AML-193 (cell line): ENCODE results near the gene SYTL1.
A peak's percentile ranks its signal among the peaks of the same experiment; 100 is the strongest.
"Not testable (repeated sequence)": the region's sequence is repeated elsewhere in the genome, so short reads cannot be mapped to it uniquely, and the experiment has no call there.

Experiments used
- DNase-seq, 2 experiments: peaks; one replicate each; lab custom pipeline; 2025; lab: John Stamatoyannopoulos, UW

The SYTL1 gene

DNA sequence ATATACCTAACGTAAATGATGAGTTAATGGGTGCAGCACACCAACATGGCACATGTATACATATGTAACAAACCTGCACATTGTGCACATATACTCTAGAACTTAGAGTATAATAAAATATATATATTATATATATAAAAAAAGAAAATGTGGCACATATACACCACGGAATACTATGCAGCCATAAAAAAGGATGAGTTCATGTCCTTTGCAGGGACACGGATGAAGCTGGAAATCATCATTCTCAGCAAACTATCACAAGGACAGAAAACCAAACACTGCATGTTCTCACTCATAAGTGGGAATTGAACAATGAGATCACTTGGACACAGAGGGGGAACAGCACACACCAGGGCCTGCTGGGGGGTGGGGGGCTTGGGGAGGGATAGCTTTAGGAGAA is 43.0 kb downstream of the SYTL1 start:
- DNase-seq = not testable (repeated sequence)

DNA sequence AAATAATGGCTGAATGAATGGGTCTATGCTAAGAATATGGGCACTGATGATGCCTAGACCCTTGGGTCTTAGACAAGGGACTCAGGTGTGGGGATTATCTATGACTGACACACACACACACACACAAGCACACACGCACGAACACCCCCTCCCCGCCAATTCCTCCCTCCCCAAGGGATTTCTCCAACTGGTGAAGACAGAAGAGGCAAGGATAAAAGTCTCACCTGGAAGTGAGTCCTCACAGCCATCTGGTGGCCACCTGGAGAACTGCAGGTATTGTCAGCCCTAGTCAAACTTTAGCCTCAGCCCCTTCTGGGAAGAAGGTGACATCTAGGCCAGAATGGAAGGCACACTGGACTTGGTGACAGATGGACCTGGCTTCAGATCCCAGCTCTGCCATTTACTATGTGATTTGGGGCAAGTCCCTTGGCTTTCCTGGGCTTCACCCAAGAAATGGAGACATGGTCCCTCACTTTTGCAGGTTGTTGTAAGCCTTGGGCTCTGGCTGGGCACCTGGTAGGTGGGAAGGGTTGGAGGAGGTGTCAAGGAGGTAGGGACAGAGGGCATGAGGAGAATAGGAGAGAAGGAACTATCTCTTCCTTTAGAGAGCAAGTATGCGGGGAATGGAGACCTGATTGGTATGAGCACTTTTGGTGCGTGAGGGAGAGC is 46.6 kb downstream of the SYTL1 start:
- DNase-seq = peak; percentile 32 to 38

DNA sequence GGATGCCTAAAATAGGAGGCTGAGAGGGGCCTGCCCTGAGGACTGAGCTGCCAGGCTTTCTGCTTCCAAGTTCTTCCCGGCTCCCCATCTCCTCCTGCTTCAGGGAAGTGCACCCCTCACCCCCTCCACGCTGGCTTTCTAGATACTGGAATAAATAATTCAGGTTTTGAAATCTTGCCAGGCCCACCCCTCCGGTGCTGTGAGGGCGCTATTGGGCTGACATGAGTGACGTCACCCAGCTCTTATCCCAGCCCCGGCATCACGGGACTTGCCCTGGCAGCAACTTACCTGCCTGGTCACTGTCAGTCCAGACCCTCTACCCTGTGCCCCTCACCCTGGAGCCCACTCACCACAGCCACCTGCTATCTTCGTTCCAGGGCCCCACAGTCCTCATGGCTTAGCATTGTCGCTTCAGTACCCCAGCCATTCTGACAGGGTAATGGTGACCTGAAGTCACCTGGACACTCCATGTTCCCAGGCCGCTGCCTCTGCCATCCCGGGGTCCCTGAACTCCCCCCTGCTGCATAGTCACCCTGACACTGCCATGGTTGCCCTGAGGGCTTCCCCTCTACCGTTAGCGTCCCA is 49.8 kb downstream of the SYTL1 start:
- no peak for DNase-seq

- peak; percentile 77 to 88 for DNase-seq
These were observed 50.4 kb downstream of the SYTL1 start, which contains the start of gene GPR3 for GRCh38 chr1:27392096-27392777. Gene GPR3 (plus strand): TSS chr1:27392622. CDS start chr1:27393799, 1,177 bp downstream.

DNA sequence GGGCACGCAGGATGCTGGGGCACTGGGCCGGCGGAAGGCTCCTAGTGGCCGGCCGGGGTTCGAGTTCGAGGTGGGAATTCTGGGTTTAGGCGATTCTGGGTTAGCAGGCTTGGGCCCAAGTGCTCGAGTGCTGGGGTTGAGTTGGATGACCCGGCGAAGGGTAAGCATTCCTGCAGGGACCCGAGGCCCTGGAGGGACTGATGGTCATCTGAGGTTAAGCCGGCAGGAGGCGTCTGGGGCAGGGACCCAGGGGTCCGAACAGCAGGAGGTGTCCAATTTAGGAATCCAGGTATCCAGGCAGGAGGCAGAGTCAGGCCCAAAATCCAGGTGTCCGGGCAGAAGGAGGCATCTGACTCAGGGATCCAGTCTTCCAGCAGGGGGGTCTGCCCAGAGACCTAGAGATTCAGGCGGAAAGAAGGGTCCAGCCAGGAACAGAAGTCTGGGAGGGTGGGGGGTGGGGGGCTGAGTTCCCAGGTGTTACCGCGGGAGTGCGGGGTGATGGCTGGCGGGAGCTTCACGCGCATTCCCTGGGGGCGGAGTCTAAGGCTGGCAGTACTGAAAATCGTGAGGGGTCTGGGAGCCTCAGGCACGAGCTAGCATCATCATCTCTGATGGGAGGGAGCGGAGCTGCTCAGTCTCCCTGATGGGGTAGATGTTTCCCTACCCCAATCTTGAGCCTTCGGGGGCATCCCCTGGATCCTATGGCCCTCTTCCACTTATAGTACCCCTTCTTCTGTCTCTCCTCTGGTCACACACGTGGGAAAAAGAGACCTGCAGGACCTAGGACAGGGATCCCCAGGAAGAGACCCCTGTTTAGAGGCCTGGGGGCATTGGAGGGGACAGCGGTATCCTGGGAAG is 51.2 kb downstream of the SYTL1 start:
- no peak for DNase-seq

- no peak for DNase-seq
These were observed 51.9 kb downstream of the SYTL1 start for GRCh38 chr1:27393641-27394281.

DNA sequence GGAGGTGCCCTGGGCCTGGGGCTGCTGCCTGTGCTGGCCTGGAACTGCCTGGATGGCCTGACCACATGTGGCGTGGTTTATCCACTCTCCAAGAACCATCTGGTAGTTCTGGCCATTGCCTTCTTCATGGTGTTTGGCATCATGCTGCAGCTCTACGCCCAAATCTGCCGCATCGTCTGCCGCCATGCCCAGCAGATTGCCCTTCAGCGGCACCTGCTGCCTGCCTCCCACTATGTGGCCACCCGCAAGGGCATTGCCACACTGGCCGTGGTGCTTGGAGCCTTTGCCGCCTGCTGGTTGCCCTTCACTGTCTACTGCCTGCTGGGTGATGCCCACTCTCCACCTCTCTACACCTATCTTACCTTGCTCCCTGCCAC is 52.4 kb downstream of the SYTL1 start:
- DNase-seq = no peak

DNA sequence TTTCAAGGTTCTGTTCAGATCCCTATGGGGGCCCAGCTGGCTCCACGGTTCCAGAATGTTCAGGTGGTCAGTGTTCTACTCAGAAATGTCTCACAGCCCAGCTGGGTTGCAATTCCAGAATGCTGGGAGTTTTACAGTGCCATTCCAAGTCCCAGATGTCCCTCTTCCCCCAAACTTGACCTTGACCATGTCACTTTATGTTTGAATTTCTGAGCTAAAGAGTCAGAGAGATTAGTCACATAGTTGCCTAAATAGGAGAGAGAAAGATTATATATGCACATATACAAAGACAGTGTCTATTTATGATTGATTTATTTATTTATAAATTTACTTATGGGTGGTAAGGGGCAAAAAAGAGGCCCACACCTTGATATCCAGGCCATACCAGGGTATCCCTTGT is 53.1 kb downstream of the SYTL1 start:
- DNase-seq = no peak

DNA sequence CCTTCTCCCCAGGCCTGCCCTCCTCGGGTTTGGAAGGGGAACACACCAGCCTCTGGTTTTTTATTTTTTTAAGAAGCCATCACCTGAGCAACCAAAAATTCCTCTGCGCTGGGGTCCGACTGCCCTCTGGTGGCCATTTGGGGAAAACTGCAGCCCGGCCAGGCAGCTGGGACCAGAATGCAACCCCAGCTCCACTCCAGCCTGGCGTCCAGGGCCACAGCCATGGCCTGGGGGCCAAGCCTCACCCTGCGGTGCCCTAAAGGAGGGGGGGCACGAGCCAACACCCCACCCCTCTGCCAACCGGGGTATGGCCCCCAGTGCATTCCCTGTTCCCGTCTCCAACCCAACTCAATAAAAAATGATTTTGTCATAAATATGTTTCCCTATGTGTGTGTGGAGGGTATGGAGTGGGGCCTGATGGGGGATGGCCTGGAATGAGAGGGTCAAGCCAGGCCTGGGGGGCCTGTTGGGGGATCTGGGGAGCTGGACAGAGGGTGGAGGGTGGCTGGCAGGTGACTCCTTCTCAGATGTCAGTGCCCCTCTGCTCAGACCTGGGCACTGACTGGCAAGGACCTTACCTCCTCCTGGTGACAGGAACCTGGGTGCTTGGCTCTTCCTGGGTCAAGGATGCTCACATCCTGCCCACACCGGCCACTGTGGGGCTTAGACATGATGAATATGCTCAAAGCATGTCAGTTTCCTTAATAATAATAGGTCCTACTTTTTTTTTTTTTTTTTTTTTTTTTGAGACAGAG is 53.8 kb downstream of the SYTL1 start:
- peak; percentile 62 to 85 for DNase-seq

GRCh38 chr1:27397110-27397509 is 55.3 kb downstream of the SYTL1 start:
- DNase-seq = no peak

DNA sequence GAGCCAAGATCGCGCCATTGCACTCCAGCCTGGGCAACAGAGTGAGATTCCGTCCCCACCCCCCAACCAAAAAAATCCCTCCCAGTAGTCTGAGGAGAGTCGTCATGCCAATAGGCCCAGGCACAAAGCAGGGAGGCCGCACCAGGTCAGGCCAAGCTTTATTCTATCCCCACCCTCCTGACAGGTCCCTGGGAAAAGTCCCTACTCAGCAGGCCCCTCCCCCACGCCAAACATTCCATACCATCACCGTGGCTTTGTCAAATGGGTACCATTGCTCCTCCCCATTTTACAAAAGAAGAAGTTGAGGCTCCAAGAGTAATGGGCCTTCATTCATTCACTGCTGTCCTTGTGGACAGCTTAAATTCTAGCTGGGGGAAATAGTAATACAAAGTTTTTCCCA is 55.9 kb downstream of the SYTL1 start:
- DNase-seq = no peak

DNA sequence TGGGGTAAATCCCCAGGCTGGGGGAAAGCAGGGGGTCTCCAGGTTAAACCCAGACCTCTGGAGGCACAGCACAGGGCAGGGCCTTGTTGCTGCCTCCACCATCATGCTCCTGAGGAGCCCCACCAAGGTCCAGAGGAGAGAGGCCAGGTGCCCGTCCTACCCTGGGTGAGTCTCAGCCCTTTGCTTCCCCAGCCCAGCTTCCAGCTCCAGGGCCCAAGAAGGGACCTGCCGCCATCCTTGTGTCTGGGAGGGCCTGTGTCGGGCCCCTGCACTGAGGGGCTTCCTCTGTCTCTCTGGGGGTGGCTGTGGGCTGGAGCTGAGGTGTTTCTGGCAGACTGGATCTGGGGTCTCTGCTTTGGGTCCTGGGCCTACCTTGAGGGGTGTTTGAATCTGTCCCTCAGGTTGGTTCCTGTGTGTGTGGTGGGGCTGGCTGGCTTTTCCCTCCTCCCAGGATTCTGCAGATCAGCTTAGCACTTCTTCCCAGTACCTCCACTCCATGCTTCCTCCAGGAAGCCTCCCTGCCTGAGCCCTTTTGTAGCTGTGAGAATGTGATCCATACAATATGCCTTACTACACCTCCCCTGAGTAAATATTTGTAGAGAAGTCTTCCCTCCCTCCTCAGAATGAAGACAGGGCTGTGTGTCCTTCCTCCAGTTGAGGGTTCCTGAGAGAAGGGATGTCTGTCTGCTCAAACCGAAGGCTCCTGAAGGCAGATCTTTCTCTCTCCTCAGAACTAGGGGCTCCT is 56.8 kb downstream of the SYTL1 start:
- no peak for DNase-seq

DNA sequence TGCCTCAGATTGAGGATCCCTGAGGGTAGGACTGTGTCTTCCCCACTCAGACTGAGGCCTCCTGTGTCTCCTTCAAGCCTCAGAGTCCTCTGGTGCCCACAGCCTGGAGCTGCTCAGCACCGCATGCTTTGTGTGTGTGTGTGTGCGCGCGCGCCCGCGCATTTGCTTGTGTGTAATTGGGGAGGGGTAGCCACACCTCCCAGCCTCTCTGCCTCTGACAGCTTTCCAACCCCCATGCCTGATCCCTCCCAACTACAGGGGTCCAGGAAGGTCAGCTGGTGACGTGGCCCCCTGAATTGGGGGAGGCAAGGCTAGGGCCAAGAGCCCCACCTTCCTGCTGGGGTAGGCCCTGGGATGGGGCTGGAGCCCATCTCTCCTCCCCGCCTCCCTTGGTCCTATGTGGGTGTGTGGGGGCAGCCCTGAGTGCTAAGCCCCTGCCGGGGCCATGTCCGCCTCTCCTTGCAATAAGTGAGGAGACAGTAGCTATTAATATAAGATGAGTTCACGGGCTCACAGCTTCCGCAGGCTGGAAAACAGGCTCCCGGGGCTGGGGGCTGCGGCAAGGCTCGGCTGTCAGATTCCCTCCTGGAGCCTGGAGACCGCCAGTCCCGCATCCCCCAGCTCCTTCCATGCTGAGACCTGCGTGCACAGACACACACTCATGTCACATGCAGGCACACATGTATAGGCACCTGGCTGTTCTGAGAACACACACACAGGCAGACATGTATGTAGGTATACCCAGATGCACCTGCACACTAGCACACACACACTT is 57.6 kb downstream of the SYTL1 start:
- no peak for DNase-seq

DNA sequence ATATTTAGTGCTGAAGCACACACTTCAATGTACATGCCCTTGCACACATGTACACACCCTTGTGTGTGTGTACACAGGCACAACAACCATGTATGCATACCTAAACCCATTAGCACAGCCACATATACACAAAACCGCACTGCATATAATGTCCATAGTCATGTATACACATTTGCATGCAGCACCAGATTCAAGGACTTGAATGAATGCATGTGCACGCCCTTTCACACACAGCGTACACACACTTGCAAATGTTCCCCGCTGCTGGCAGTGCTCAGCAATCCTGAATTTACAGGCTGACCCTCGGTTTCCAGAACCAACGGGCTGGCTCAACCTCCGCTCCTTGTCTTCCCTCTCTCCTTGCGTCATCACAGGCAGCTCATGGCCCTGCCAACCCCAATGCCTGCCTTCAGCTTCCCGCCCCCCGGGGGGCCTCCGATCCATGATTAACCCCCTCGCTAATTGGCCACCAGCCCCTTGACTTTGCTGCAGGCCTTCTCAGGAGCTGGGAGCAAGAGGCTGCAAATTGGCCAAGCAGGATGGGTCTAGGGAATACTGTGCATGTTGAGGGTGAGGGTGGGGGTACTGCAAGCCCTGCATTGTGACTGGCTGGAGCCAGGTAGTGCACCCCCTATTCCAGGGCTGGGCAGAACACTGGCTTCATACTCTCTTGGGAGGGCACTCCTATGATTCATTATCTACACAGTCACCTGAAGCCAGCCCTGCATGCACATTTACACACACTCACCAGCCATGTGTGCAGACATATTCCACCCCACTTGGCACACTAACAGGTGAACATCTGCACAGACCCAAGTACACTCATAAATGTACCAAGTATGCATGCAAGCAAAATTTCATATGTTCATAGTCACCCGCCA is 58.5 kb downstream of the SYTL1 start:
- DNase-seq = no peak

DNA sequence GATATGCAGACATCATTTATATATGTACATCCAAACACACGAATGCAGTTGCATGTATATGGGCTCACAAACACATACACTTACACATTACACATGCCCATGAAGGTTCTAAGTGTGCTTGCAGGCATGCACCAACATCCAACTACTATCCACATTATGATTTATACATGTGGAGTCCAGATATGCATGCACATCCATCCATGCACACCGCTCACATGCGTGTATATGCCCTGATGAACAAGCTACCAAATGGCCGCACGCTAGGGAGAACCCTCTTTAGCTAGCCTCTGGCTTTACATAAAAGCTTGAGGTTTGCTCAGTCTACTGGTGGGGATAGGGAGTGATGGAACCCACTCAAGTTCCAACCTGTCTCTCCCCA is 59.1 kb downstream of the SYTL1 start:
- DNase-seq = no peak

DNA sequence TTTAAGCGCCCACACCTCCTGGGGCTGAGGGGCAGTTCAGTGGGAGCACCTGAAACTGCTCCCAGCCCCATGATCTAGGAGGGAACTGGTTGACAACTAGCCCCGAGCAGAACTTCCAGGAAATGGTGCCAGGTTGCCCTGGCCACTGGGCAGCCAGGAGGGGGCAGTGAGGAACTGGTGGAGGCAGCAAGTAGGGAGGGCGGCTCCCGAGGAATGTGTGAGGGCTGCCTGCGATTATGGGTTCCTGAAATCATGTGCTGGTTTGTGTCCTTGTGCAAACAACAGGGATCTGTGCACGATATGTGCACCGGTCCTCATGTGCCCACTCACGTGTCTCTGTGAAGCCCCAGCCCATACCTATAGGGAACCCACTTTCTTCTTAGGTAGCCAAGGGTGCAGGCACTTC is 60.5 kb downstream of the SYTL1 start:
- DNase-seq = no peak

DNA sequence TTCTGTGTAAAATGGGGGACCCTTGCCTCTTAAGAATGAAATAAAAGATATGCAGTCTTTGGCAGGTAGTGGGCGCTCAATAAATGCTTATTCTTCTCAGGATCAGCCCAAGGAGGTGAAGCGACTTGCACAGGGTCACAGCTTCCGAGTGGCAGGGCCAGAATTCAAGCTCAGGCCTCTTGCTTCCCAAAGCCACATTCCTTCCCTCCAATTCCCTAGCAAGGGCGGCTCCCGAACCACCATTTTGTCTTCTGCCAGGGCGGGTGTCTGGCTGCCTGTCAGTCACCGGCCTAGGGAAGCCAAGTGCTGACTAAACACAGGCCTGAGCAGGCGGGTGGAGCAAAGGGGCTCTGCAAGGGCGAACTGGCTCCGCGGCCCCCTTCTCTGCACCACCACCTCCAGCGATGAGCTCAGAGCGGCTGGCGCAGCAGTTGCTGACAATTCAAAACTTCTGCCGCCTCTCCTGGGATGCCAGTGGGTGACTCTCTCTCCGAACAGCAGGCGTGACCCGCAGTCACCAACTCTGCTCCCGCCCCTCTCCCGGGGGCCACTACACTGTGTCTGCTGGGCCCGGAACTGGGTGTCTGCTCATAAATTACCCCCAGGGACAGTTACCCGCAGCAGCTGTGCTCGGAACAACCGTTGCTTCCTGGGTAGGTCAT is 61.4 kb downstream of the SYTL1 start:
- peak in 1 of 2 experiments; percentile 14 for DNase-seq
